RKO (cell line): ENCODE measurements around the gene KRT79.

Source experiments
- DNase-seq: peaks from one replicate; pipeline ENCODE4 v3.0.0-alpha.2; 2016; ENCODE audit warnings: low spot score

The KRT79 gene

DNA sequence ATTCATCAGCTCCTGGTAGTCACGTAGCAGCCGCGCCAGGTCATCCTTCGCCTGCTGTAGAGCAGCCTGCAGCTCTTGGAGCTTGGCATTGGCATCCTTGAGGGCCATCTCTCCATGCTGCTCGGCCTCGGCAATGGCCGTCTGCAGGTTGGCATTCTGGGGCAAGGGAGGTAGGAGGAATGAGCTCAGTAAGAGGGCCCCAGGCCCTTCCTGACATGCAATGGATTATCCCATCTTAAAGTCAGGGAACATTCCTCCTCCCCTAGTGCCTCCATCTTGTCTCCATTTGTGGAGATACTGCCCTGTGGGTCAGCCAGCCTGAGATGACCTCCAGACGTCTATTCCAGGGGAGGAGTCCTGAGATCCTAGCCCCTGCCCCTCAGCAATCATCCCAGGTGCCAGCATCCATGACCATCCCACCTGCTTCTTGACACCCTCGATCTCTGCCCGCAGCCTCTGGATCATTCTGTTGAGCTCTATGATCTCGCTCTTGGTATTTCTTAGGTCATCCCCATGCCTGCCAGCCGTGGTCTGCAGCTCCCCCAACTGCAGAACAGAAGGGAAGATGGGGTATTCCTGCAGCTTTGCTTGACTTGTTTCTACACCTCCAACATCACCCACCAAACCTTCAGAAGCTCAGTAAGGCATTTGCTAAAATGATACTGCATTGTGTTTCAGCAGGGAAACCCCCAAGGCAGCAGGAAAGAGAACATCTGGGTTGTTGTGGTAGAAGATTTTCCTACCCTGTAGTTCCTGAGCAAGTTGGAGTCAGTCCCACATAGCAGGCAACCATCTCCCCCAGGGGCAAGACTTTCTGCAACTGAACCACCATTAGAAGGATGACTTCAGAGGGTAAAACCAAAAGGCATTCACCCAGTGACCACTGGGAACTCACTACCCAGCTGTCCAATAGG lies 42.6 kb downstream of the KRT79 start:
- DNase-seq: no peak

DNA sequence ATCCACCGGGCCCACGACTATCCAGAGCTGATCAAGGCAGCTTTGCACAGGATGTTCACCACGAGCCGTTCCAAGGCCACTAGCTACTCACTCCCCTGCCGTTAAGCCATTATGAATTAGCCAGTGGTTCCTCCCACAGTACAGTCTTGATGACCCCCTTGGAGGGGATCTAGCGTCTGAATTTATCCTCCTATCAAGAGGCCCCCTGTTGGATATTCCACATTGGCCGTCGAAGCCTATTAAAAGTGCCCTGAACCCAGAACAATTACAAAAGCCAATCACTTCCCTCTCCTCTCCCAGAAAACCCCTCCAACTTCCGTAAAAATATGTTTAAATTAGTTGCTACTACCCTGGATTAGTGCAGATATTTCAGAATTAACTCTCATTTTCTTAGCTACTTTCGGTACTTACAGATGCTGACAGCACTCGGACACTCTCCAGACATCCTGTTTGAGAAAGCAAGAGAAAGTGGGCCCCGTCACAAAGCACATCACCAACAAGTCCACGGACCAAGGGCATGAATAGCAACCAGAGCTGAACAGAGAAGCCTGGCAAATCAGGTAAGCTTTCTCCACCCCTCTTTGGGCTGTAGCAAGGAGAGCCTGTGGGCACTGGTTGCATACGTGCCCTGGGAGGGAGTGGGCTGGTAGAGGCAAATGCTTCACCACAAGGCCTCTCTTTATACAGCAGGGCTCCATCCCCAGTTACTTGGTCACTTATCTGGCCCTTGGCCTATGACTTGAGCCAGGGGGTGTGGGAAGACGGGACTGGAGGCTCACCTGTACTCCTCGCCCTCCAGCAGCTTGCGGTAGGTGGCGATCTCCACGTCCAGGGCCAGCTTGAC lies 43.5 kb downstream of the KRT79 start:
- no peak for DNase-seq

DNA sequence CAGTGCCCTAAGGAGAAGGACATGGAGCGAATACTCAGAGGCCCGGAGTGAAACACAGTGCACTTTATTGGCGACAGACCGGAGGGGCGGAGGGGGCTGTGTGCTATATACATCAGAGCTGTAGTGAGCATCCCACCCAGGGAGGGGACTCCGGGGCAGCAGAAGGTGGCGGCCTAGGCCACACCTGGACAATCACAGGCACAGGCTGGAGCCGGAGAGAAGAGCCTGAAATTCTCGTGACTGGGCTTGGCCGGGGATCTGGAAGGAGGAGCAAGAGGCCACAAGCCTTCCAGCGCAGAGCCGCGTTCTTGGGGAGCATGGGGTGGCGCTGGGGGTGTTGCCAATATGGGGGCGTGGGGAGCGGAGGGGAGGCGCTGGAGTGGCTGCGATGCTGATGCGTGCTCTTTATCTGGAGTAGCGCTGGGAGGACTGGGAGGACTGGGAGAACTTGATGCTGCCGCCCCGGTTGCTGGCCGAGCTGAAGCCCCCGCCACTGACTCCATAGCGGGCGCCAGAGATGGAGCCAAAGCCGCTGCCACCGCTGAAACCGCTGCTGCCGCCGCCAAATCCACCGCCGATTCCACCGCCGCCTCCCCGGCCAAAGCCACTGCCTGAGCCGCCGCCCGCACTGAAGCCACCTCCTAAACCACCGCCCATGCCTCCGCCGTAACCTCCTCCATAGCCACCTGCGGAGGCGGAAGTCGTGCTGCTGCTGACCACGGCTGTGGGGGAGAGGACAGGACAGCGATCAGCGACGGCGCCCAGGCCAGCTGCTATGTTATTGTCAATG lies 44.3 kb downstream of the KRT79 start:
- DNase-seq: no peak

DNA sequence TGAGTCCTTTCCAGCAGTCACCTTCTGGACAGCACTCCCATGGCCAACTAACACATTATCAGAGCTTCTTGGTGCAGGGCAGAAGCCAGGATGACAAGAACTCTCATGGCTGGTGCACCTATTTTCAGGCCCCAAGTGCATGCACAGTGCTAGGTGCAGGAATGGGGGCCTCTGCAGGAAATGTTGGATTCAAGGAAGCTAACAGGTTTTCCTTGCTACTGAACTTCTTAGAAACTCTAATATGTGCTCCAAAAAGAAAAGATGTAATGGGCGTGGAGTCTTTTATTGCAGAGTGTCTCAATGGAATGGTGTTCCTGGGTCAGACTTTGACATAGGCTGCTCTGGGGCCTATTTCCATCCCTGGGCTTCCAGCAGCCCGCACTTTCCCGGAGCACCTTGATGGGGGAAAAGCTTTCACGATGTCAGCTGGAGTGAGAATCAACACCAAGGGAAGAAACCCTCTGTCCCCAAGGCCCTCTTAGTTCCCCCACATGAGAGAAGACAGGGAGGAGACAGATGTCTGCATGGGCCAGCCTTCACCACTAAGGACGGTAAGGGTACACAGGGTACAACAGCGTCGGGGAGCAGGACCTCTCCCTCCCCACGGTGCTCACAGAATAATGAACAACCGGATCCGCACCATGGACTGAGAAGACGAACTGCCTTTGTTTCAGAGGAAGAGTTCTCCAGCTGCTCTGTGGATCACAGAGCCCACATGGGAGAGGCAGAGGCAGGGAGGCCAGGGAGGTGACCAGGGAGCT lies 45.1 kb downstream of the KRT79 start:
- DNase-seq: no peak

DNA sequence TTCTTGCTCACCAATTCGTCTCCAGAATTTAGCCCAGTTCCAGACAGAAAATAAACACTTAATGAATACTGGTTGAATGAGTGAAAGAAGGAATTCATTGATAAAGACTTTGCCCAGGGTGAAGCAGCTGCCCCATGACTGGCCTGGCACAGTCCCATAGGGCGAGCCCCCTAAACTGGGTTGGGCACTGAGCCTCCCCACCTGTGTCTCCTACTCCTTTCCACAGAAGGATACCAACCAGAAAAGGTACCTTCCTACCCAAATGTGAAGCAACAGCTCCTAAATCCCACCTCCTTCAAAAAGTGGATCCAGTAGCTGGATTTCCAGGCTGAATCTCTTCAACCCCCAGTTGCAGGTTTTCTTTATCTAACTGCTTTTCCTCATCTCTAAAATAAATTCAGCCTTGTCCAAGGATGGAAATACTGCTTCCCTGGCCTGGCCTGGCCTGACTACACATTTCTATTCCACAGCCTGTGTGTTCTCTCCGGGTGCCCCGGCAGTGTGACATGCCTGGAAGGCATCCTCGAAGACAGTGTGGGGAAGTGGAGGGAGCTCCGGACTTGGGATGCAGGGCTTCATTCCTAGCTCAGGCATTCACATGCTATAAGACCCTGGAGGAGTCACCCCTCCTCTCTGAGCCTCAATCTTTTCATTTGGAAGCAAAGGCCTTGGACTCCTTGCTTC lies 45.8 kb downstream of the KRT79 start:
- DNase-seq: no peak

DNA sequence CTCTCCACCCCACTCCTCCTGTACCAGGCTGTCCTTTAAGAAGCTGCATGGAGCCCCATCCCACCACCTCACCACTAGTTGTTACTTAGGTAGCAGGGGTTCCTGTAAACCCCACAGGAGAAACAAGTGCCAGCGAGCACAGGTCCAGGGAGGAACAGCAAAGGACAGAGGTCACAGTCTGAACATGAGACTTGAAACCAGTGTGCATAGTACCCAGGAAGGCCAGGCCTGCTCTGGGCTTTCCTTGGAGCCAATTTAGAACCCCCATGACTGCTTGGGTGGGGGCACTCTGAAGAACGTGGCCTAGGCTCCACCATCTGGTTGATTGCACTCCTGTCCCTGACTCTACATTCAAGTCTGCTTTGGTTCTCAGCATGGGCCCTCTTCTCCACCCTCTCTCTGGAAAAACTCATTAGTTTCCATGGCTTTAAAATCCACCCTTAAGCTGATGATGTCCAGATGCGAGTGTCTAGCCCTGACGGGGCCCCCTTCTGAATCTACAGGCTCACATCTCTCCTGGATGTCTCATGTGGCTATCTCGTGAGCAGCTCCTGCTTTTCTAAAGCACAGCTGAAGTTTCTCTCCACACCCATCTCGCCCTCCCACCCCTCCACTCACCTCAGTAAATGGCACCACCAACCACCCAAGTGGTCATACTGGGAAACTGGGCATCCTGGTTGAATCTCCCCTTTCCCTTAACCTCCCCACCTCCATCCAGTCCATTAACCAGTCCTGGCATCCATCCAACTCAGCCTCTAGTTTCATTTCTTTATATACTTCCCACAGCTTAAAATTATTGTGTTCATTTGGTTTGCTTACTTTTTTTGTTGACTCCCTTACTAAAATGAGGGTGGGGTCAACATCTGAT lies 46.6 kb downstream of the KRT79 start:
- no peak for DNase-seq

DNA sequence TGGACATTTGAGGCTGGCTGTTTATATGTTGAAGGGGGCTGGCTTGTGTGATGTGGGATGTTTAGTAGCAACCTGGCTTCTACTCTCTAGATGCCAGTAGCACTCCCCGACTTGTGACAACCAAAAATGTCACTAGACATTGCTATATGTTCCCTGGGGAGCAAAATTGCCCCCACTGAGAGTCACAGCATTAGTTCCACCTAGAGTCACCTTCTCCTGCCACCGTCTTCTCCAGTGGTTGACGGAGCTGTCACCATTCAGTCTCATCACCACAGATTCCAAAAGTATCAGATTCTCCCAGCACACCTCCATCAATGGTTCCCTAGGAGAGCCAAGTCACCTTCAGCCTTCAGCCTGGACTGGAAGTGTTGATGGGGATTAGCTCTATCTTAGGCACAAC lies 49.2 kb downstream of the KRT79 start:
- no peak for DNase-seq

DNA sequence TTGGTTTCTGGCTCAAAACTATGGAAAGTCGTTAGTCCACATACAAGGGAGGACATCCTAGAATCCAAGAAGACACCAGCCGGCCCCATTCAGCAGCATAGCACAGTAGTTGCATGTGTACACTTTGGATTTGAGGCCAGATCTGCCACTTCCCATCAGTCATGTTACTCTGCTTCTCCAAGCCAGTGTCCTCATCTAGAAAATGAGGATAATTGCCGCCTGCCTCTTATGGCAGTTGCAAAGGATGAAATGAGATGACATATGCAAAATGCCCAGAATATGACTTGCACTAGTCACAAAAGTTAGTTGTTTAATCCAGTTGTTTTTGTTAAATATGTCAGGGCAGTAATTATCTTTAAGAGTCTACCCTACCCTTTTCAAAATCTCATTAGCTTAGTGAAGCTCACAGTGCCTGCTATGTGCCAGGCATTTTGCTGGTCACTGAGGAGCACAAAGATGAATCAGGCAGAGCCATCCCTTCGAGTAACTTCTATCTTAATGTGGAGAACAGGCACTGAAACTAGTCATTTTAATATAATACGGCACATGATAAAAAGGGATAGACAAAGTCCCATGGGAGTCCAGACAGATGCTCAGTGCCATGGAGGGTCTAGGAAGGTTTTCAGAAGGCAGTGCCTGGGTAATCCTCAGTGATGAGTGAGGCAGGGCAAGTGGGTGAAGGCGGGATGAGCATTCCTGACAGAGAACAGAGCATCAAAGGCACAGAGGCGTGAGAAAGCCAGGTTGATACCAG lies 50.4 kb downstream of the KRT79 start:
- no peak for DNase-seq

DNA sequence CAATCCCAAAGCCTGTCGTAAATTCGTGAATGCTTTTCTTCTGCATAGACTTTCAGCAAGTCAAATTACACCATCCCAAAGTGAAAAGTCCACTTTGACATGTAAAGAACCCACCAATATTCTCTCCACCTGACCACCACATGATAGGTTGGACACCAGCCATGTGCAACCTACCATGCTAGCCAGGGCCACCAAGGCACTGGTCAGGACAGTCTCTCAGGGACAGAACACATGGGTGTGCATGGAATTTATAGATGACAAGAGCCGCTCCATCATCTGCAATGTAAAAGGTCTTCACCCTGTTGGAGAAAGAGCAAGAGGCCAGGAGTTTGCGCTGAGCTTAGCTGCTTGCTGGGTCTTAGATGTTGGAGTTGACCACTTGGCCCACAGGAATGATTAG lies 51.6 kb downstream of the KRT79 start:
- no peak for DNase-seq

DNA sequence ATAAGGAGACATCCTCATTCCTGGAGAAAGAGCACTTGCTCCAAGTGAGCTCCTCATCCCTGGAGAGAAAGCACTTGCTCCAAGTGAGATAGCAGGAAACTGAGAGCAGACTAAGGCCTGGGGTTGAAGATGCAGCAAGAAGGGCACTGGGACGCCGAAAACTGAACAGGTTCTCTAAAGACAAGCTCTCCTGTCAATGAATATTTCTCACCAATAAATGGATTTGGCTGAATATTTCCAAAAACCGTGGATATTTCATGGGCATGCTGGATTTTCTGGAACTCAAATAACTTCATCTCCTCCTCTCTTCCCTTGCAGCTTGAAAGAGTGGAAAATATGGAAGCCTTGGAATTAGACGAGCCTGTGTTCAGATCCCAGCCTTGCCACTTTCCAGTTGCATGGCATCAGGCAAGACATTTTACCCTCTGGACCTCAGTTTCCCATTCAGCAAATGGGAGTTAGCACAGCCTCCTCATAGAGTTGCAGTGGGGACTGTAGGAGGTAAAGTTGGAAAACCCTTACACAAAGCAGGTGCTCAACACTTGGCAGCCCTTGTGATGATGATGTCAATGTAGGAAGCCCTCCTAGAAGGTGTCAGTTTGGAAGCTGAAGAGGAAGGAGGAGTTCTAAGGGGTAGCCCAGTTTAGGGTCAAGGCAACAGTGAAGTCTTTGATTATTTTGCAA lies 52.6 kb downstream of the KRT79 start:
- DNase-seq: no peak

DNA sequence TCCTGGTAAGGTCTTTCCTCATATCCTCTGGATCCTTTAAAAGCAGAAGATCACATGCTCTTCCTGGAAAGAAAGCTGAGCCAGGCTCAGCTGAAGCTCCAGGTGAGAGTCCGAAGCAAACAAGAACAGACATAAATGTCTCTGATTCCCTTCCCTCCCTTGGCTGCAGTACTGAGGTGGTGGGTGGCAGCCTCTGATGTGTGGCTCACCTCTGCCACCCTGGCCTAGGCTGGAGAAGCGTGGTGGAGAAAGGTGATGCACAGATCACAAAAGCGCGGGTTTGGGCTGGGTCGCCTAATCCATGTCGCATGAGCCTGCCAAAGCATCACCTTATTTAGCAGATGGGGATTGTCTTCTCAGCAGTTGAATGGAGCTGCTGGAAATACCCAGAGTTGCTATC lies 54.2 kb downstream of the KRT79 start:
- DNase-seq: no peak

DNA sequence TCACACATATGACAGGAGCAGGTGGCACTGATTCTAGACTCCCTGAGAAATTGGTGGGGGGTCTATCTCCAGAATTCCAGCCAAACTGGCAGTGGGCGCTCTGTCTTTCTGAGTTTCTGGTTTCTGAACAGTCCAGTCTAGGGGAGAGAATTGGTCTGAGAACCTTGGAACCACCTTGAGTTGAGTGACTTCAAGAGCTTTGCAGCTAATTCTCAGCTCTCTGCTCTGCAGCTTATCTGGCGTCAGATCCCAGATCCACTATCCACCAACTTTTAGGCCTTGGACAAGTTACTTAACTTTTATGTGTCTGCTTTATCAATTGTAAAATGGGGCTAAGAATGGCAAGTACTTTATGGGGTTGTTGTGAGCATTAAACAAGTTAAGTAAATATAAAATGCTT lies 55.3 kb downstream of the KRT79 start:
- DNase-seq: no peak

DNA sequence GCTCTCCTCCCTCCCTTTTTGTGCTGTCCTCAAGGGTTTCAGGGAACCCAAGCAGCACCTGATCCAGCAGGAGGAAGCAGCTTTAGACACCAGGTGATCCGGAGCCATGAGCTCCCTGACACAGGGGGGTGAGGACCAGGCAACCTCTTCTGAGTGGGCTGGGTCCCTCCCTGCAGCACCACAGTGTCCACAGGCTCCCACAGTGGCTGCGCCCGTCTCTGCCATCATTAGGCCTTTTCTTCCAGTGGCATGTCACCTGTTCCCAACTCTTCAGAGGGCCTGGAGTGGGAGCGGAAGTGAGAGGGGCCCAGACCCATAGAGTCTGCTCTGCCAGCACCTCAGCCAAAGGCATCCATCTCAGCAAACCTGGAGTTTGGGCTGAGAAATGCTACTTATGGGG lies 56.5 kb downstream of the KRT79 start:
- DNase-seq: no peak

DNA sequence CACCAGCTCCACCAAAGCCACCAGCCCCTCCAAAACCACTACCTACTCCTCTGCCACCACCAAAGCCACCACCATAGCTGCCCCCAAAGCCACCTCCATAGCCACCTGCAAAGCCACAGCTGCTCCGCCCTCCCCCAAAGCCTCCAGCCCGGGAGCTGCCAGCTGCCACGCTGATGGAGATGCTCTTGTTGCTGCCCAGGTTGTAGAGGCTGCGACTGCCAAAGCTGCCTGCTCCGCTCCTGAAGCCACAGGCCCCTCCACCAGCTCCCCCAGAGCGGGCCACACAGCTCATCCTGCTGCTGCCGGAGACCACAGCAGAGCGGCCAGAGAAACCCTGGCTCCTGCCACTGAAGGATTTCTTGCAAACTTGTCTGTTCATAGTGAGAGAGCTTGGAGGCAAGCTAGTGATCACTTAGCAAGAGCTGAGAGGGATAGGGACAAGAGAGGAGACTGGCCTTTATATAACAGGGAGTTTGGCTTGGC lies 57.2 kb downstream of the KRT79 start, which contains the start of gene KRT76:
KRT76 (minus strand) TSS at position 433 of the 483 bp plus-strand sequence; CDS start at position 379, 54 bp downstream.
- no peak for DNase-seq

DNA sequence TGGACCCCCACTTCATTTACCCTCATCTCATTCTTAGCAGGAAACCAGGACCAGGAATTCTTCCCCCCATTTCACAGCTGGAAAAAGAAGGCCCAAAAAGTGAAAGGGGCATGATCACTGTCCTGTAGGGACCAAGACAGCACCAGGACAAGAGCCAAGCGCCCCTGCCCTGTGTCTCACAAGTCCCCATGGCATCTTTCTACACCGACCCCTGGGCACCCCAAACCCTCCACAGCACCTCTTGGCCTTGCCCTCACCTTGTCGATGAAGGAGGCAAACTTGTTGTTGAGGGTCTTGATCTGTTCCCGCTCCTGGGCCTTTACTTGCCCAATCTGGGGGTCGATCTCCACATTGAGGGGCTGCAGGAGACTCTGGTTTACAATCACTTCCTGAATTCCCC lies 57.7 kb downstream of the KRT79 start:
- DNase-seq: no peak

DNA sequence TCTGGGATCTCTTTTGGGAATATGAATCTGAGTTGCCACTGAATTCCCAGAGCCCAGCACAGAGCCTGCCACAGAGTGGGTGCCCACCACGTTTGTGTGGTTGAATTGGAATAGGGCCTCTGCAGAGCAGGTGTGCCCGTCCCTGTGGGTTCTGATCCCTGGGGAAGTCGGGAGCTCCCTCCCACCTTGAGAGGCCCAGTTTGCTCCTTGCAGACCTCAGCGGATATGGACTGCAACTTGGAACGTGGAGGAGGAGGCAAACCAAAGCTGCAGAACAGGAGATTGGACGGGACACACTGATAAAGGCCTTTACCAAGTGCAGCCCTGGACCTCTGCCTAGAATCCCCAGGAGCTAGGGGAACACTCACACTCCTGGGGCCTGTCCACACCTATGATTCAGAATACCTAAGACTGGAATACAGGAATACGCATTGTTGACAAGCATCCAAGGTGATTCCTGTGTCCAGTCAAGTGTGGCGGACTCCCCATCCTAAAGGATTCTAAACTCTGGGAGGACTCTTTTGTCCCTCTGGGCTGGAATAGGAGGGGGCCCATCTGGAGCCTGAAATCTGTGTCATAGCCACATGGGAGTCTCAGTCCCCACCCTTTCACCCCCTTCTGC lies 59.4 kb downstream of the KRT79 start:
- no peak for DNase-seq

DNA sequence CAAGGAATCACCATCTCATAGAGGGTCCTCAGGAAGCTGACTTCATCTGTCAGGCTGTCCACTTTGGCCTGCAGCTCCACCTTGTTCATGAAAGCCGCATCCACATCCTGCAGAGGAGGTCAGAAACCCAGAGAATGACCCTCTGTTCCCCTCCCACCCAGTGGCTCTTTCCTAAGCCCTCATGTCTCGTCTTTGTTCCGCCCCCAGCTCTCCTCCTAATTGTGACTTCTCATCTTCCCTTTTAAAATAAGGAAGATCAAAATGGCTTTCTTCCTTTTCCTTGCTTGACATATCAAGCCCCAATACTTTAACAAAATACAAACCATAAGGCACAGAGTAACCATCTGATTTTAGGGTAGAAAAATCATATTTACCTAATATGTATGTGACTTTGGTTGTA lies 61.3 kb downstream of the KRT79 start:
- DNase-seq: no peak

DNA sequence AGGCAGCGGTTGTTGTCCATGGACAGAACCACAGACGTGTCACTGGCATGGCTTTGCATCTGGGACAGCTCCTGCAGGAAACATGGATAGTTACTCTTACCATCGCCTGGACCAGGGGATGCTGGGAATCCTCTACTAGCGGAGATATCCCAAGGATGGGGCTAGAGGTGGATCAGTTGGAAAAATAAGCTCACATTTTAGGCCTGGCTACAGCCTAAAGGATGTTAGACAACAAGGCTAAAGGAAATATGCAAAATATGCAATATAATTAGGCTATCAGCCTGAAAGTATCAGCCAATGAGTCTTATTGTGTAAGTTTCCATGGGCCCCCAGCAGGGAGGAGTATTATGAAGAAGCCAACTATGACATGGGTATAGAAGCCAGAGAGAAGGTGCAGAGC lies 61.9 kb downstream of the KRT79 start:
- DNase-seq: no peak
